T-cell (primary cell): ENCODE data around the gene CCDC87. TPM values are rescaled to one million over a fixed set of nuclear protein-coding genes. Genes with fewer than 3 reads are reported as not detected.

Source experiments
- ATAC-seq, 4 experiments: fragments of 200-7000 bp in 3 of 4; fragments of 150-1000 bp in 1 of 4; cut with Tn5 transposase; replicated peaks in 1 of 4; 1 replicate in 3 of 4; 2 replicates in 1 of 4; pipeline ENCODE4 v1.10.0; 2021; ENCODE audit warnings: moderate library complexity in 3 of 4, mild to moderate bottlenecking in 2 of 4, moderate number of reproducible peaks in 1 of 4
- CTCF ChIA-PET, 2 donors: fragments of 300-600 bp; sonication (Branson Sonifier 250); formaldehyde crosslinking; loops; one replicate each; lab custom pipeline; 2022; ENCODE audit warnings: antibody characterized with exemption in 2 of 2; lab: Charles Lee
- POLR2A ChIA-PET, 2 donors: fragments of 300-600 bp; sonication (Branson Sonifier 250); formaldehyde crosslinking; loops; one replicate each; lab custom pipeline; 2022; ENCODE audit warnings: antibody characterized with exemption in 2 of 2; lab: Charles Lee
- DNase-seq, 35 experiments: peaks; one replicate each; pipeline versions ENCODE4 v3.0.0 to v3.0.0-alpha.2; 2013 to 2023
- H3K27ac ChIP-seq: one replicate; pipeline ENCODE4 v1.5.1; 2013; ENCODE audit warnings: low read length
- H3K27me3 ChIP-seq, 2 experiments: replicated peaks in 1 of 2; 1 replicate in 1 of 2; 2 replicates in 1 of 2; pipeline versions ENCODE4 v1.6.1 to v1.7.0; 2013; ENCODE audit warnings: low read length in 1 of 2, mixed read lengths in 1 of 2; ENCODE audit not compliant: control insufficient read depth in 2 of 2, insufficient read depth in 2 of 2; ENCODE audit errors: extremely low read depth in 1 of 2
- H3K36me3 ChIP-seq, 2 donors: 1 replicate in 1 of 2; 2 replicates in 1 of 2; pipeline versions ENCODE4 v1.6.1 to v1.7.0; 2013; ENCODE audit warnings: low read length in 1 of 2; ENCODE audit not compliant: control insufficient read depth in 2 of 2, insufficient read depth in 1 of 2; ENCODE audit errors: extremely low read depth in 1 of 2
- H3K4me1 ChIP-seq, 2 experiments: 1 replicate in 1 of 2; 2 replicates in 1 of 2; pipeline versions ENCODE4 v1.6.1 to v1.7.0; 2013; ENCODE audit warnings: low read length in 2 of 2, mixed read lengths in 1 of 2; ENCODE audit not compliant: insufficient read depth in 2 of 2, control insufficient read depth in 1 of 2; ENCODE audit errors: extremely low read depth in 1 of 2
- H3K4me3 ChIP-seq, 2 donors: 1 replicate in 1 of 2; 2 replicates in 1 of 2; pipeline versions ENCODE4 v1.5.1 to v1.7.0; 2013; ENCODE audit warnings: mild to moderate bottlenecking in 2 of 2, low read length in 1 of 2, moderate library complexity in 1 of 2; ENCODE audit not compliant: control insufficient read depth in 1 of 2; ENCODE audit errors: extremely low read depth in 1 of 2
- H3K9me3 ChIP-seq: 2 replicates; pipeline ENCODE4 v1.7.0; 2013
- H3K27ac Mint-ChIP-seq, 2 donors: one replicate each; pipeline ENCODE4 v1.8.0; 2020 to 2021; ENCODE audit warnings: mild to moderate bottlenecking in 2 of 2, mixed read lengths in 2 of 2
- H3K27me3 Mint-ChIP-seq, 2 donors: one replicate each; pipeline ENCODE4 v1.8.0; 2021 to 2022; ENCODE audit warnings: mixed read lengths in 2 of 2
- H3K36me3 Mint-ChIP-seq: one replicate; pipeline ENCODE4 v1.8.0; 2021; ENCODE audit warnings: mixed read lengths
- H3K4me1 Mint-ChIP-seq, 3 donors: one replicate each; pipeline ENCODE4 v1.8.0; 2020 to 2022; ENCODE audit warnings: mixed read lengths in 3 of 3, mild to moderate bottlenecking in 1 of 3
- H3K4me3 Mint-ChIP-seq, 3 donors: one replicate each; pipeline ENCODE4 v1.8.0; 2020 to 2022; ENCODE audit warnings: mild to moderate bottlenecking in 3 of 3, mixed read lengths in 3 of 3, moderate library complexity in 3 of 3
- H3K9me3 Mint-ChIP-seq, 3 donors: one replicate each; pipeline ENCODE4 v1.8.0; 2020 to 2022; ENCODE audit warnings: mixed read lengths in 3 of 3
- WGBS: methylation state at CpG from one replicate; pipeline ENCODE4 v1.1.5; 2013; ENCODE audit warnings: missing lambda C conversion rate; ENCODE audit not compliant: insufficient coverage; 5-methylcytosine and 5-hydroxymethylcytosine counted together
- total RNA-seq, 35 experiments: library from RNA in 6 of 35; stranded (reverse) in 6 of 35; fragments of 120-200 nt in 1 of 35; gene quantifications; one replicate each; pipeline versions ENCODE4 v1.2.1 to v1.2.4 and lab custom pipeline; 2013 to 2026

Gene CCDC87
- total RNA-seq, 5 donors from 2014 or later (not counting 1 experiment from before 2014, with no cell fraction given): 0.10 to 0.65 (median 0.32) TPM

DNA sequence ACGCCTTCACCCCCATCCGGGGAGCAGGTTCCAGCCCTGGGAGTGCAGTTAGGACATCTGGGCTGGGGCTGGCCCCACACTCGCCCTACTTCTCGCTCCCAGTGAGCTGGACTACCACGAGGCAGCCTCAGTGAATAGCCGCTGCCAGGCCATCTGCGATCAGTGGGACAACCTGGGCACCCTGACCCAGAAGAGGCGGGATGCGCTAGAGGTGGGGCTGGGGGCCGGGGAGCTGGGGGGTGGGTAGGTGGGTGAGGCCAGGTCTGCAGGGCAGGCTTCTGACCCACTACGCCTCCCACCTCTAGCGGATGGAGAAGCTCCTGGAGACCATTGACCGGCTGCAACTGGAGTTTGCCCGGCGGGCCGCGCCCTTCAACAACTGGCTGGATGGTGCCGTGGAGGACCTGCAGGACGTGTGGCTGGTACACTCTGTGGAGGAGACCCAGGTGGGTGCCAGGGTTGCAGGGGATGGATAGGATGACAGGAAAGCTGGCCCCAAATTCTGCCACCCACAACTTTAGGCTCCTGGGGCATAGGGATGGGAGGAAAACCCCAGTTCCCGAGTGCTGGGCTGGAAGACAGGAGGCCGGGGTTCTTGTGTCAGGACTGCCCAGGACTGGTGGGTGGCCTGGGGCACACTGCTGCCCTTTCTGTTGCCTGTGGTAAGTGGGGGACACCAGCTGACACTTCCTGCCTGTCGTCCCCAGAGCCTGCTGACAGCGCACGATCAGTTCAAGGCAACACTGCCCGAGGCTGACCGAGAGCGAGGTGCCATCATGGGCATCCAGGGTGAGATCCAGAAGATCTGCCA, 32.8 kb downstream of the CCDC87 start:
- no peak overlapping the region for H3K4me3 Mint-ChIP-seq
- peaks cover 4 to 8% (median 6%) of the 10 kb centered on the region in 3 donors for H3K4me1 Mint-ChIP-seq
- peaks cover 0 to 40% of the 10 kb centered on the region in 2 experiments for H3K27me3 ChIP-seq
- peaks cover 0 to 13% of the 10 kb centered on the region in 2 donors for H3K27me3 Mint-ChIP-seq
- no peak overlapping the region for H3K27ac ChIP-seq
- no peaks in the 10 kb centered on the region for H3K9me3 ChIP-seq
- ChIA-PET POLR2A (interaction anchor here (0.5 to 0.6 kb wide), 3 partner anchors 76 to 100 kb away, joined by 3 to 6 read pairs (median 5); no protein-coding TSS in a partner anchor), CTCF (no interaction called here)
- no peak overlapping the region for H3K4me3 ChIP-seq
- no peaks in the 10 kb centered on the region for H3K9me3 Mint-ChIP-seq
- no peak overlapping the region for H3K27ac Mint-ChIP-seq
- 77% methylated on average over 11 of the region's 27 CpGs for WGBS
- H3K36me3 Mint-ChIP-seq: no peaks in the 10 kb centered on the region
- H3K36me3 ChIP-seq: no peaks in the 10 kb centered on the region
- DNase-seq (no peak), ATAC-seq (no peak)
- peaks cover 0 to 6% of the 10 kb centered on the region in 2 experiments for H3K4me1 ChIP-seq

DNA sequence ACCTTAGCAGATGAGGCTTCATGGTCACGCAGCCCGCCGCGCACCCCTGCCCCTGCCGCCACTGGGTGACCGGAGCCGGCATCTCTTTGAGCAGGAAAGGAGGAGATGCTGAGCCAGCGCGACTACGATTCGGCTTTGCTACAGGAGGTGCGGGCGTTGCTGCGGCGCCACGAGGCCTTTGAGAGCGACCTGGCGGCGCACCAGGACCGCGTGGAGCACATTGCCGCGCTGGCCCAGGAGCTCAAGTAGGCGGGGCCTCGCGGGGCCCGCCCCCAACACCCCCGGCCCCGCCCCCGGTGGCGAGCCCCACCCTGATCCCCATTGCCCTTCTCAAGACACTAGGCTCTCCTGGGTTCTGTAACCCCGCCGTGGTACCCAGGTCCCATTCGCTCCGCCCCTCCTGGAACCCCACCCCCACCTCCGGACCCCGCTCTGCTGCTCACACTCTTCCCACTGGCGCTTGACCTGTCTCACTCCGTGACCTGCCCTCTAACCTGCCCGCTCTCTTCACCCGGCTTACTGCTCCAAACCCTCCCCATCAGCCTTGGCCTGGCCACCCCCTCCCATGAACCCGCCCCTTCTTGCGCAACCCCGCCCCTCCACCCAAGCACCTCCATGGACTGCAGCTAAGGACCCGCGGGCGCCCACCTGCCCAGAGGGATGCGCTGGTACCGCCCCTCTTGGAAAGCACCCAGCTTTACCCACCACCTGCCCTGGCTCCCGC, 33.6 kb downstream of the CCDC87 start:
- Mint-ChIP-seq H3K27ac (no peak overlapping the region), H3K4me1 (peaks cover 4 to 8% (median 6%) of the 10 kb centered on the region in 3 donors), H3K9me3 (no peaks in the 10 kb centered on the region), H3K27me3 (peaks cover 0 to 13% of the 10 kb centered on the region in 2 donors), H3K4me3 (peak overlapping the region in 1 of 3 donors; percentile 38), H3K36me3 (no peaks in the 10 kb centered on the region)
- Histone ChIP-seq H3K27me3 (peaks cover 0 to 42% of the 10 kb centered on the region in 2 experiments), H3K27ac (no peak overlapping the region), H3K9me3 (no peaks in the 10 kb centered on the region), H3K4me3 (no peak overlapping the region), H3K4me1 (peaks cover 0 to 6% of the 10 kb centered on the region in 2 experiments), H3K36me3 (no peaks in the 10 kb centered on the region)
- ChIA-PET CTCF (no interaction called here), POLR2A (interaction anchor here (0.5 to 0.6 kb wide), 3 partner anchors 77 to 100 kb away, joined by 3 to 6 read pairs (median 5); no protein-coding TSS in a partner anchor)
- DNase-seq: peak in 23 of 35 experiments; percentile 3 to 52 (median 27)
- peak; percentile 52 to 91 (median 64) for ATAC-seq
- 28% methylated on average over 43 of the region's 50 CpGs for WGBS

DNA sequence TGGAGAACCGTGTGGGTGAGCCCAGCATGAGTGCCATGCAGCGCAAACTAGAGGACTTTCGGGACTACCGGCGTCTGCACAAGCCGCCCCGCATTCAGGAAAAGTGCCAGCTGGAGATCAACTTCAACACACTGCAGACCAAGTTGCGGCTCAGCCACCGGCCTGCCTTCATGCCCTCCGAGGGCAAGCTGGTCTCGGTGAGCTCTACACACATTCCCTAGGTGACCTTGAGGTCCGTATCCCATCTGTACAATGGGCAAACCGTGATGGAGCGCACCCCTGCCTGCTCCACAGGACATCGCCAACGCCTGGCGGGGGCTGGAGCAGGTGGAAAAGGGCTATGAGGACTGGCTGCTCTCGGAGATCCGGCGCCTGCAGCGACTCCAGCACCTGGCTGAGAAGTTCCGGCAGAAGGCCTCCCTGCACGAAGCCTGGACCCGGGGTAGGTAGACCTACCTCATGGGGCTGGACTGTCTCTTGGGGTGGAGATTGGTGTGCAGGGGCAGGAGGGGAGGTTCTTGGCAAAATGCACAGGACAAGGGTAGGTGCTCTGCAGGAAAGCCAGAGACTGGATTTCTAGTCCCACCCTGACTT, 35.0 kb downstream of the CCDC87 start:
- WGBS: 95% methylated on average over 18 of the region's 24 CpGs
- ChIA-PET POLR2A (no interaction called here), CTCF (no interaction called here)
- H3K27me3 ChIP-seq: peaks cover 0 to 45% of the 10 kb centered on the region in 2 experiments
- Mint-ChIP-seq H3K36me3 (no peaks in the 10 kb centered on the region), H3K4me3 (no peak overlapping the region), H3K27me3 (peaks cover 0 to 13% of the 10 kb centered on the region in 2 donors), H3K27ac (no peak overlapping the region), H3K4me1 (peaks cover 4 to 8% (median 6%) of the 10 kb centered on the region in 3 donors), H3K9me3 (no peaks in the 10 kb centered on the region)
- DNase-seq (no peak), ATAC-seq (no peak)
- H3K9me3 ChIP-seq: no peaks in the 10 kb centered on the region
- H3K27ac ChIP-seq: no peak overlapping the region
- no peak overlapping the region for H3K4me3 ChIP-seq
- H3K36me3 ChIP-seq: no peaks in the 10 kb centered on the region
- H3K4me1 ChIP-seq: peaks cover 0 to 6% of the 10 kb centered on the region in 2 experiments

DNA sequence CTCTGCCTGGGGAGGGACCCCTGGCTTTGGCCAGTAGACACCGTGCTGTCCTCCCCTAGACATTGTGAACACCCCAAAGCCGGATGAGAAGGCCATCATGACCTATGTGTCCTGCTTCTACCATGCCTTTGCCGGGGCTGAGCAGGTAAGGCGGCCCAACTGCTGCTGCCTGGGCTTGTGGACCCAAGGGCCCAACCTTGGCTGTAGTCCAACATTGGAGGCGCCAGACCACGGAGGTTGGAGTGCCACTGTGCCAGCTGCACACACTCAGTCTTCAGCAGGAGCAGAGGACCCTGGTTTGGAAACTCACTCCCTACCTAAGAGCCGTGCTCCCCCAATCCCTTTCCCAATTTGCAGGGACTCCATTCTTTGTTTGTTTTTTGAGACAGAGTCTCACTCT, 36.8 kb downstream of the CCDC87 start:
- CTCF ChIA-PET: no interaction called here
- H3K27ac Mint-ChIP-seq: no peak overlapping the region

DNA sequence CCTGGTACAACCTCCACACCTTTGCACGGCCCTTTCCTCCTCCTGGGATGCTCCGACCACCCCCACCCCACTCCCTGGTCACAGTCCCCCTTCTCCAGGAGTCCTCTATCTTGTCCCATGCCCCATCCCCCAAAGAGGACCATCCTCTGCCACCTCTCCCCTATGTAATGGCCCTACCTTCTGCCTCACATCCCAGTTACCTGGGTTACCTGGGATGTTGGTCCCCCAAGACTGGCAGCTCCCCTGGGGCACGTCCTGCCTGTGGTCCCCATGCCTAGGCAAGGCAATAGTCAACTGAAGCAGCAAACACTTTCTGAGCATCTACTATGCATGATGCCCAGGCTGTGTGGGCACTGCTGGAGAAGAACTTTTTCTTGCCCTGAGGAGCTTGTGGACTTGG, 37.4 kb downstream of the CCDC87 start:
- H3K27ac ChIP-seq: no peak overlapping the region
- peaks cover 4 to 8% (median 6%) of the 10 kb centered on the region in 3 donors for H3K4me1 Mint-ChIP-seq
- CTCF ChIA-PET: no interaction called here
- POLR2A ChIA-PET: no interaction called here
- DNase-seq: no peak
- ATAC-seq: no peak
- no peaks in the 10 kb centered on the region for H3K9me3 Mint-ChIP-seq
- no peaks in the 10 kb centered on the region for H3K9me3 ChIP-seq
- peaks cover 0 to 13% of the 10 kb centered on the region in 2 donors for H3K27me3 Mint-ChIP-seq
- H3K36me3 Mint-ChIP-seq: no peaks in the 10 kb centered on the region
- 38% methylated on average over 3 of the region's 3 CpGs for WGBS
- H3K27me3 ChIP-seq: peaks cover 0 to 42% of the 10 kb centered on the region in 2 experiments
- peaks cover 0 to 6% of the 10 kb centered on the region in 2 experiments for H3K4me1 ChIP-seq
- no peaks in the 10 kb centered on the region for H3K36me3 ChIP-seq
- H3K27ac Mint-ChIP-seq: no peak overlapping the region
- no peak overlapping the region for H3K4me3 Mint-ChIP-seq
- H3K4me3 ChIP-seq: no peak overlapping the region

More for the DNA sequence above, 36.8 kb downstream of the CCDC87 start:
- no peaks in the 10 kb centered on the region for H3K36me3 Mint-ChIP-seq
- Histone ChIP-seq H3K4me1 (peaks cover 0 to 6% of the 10 kb centered on the region in 2 experiments), H3K27me3 (peaks cover 0 to 42% of the 10 kb centered on the region in 2 experiments), H3K4me3 (no peak overlapping the region), H3K27ac (no peak overlapping the region), H3K36me3 (no peaks in the 10 kb centered on the region), H3K9me3 (no peaks in the 10 kb centered on the region)
- H3K27me3 Mint-ChIP-seq: peaks cover 0 to 13% of the 10 kb centered on the region in 2 donors
- H3K4me3 Mint-ChIP-seq: no peak overlapping the region
- DNase-seq: no peak
- WGBS: 78% methylated on average over 7 of the region's 7 CpGs
- H3K4me1 Mint-ChIP-seq: peaks cover 4 to 8% (median 6%) of the 10 kb centered on the region in 3 donors
- POLR2A ChIA-PET: no interaction called here
- ATAC-seq: no peak
- no peaks in the 10 kb centered on the region for H3K9me3 Mint-ChIP-seq

DNA sequence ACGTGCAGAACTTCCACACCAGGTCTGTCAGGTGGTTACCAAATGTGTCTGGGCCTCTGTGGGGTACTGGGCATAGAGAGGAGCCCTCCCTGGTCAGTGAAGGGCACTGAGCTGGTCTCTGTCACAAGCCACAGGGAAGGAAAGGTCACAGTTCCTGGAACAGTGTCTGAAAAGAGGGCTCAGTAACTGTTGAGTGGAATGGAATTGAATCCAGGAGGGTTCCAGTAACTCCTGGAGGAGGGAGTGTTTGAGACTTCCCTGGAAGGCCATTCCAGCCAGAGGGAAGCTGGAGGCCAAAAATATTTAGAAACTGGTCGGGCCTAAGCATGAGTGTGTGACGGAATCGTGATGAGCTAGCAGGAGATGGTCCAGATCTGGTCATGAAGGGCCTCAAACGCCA, 38.3 kb downstream of the CCDC87 start:
- Histone ChIP-seq H3K4me3 (no peak overlapping the region), H3K4me1 (peaks cover 0 to 6% of the 10 kb centered on the region in 2 experiments), H3K27me3 (peaks cover 0 to 37% of the 10 kb centered on the region in 2 experiments), H3K27ac (no peak overlapping the region), H3K9me3 (no peaks in the 10 kb centered on the region), H3K36me3 (no peaks in the 10 kb centered on the region)
- peaks cover 4 to 8% (median 6%) of the 10 kb centered on the region in 3 donors for H3K4me1 Mint-ChIP-seq
- H3K27ac Mint-ChIP-seq: no peak overlapping the region
- ChIA-PET CTCF (interaction anchor here in 1 of 2 donors (0.6 kb wide), 1 partner anchor 97 kb away, joined by 3 read pairs; no protein-coding TSS in a partner anchor), POLR2A (no interaction called here)
- no peaks in the 10 kb centered on the region for H3K9me3 Mint-ChIP-seq
- ATAC-seq: no peak
- DNase-seq: no peak
- no peaks in the 10 kb centered on the region for H3K36me3 Mint-ChIP-seq
- H3K27me3 Mint-ChIP-seq: peaks cover 0 to 13% of the 10 kb centered on the region in 2 donors
- no peak overlapping the region for H3K4me3 Mint-ChIP-seq
- 82% methylated on average over 5 of the region's 5 CpGs for WGBS
